Neural progenitor cell (in vitro differentiated cells): ENCODE data around the gene ING1. TPM values are rescaled to one million over a fixed set of nuclear protein-coding genes. Genes with fewer than 3 reads are reported as not detected.

ENCODE experiments used
- DNase-seq: peaks from one replicate; pipeline ENCODE4 v3.0.0-alpha.2; 2016; ENCODE audit warnings: low spot score
- H2AFZ ChIP-seq: fragments of 200-600 bp; sonication (generic); replicated peaks from 2 replicates; pipeline ENCODE4 v1.6.1; 2016; ENCODE audit warnings: antibody characterized with exemption
- H3F3A ChIP-seq: fragments of 200-600 bp; sonication (generic); 2 replicates; pipeline ENCODE4 v1.6.1; 2016; ENCODE audit warnings: antibody characterized with exemption, low read depth
- H3K27ac ChIP-seq: fragments of 200-600 bp; sonication (generic); 2 replicates; pipeline ENCODE4 v1.5.1; 2016; ENCODE audit warnings: mild to moderate bottlenecking
- H3K27me3 ChIP-seq: fragments of 200-600 bp; sonication (generic); 2 replicates; pipeline ENCODE4 v1.6.1; 2016; ENCODE audit warnings: mild to moderate bottlenecking, moderate library complexity
- H3K36me3 ChIP-seq: fragments of 200-600 bp; sonication (generic); 2 replicates; pipeline ENCODE4 v1.5.1; 2016
- H3K4me1 ChIP-seq: fragments of 200-600 bp; sonication (generic); 2 replicates; pipeline ENCODE4 v1.6.1; 2016; ENCODE audit warnings: mixed run types
- H3K4me2 ChIP-seq: fragments of 200-600 bp; sonication (generic); 2 replicates; pipeline ENCODE4 v1.6.1; 2016
- H3K4me3 ChIP-seq: fragments of 200-600 bp; sonication (generic); 2 replicates; pipeline ENCODE4 v1.5.1; 2016
- H3K79me2 ChIP-seq: fragments of 200-600 bp; sonication (generic); 2 replicates; pipeline ENCODE4 v1.6.1; 2016; ENCODE audit warnings: low read depth
- H3K9ac ChIP-seq: fragments of 200-600 bp; sonication (generic); 2 replicates; pipeline ENCODE4 v1.6.1; 2016
- H3K9me3 ChIP-seq: fragments of 200-600 bp; sonication (generic); 2 replicates; pipeline ENCODE4 v1.5.1; 2016; ENCODE audit warnings: low read depth
- H4K20me1 ChIP-seq: fragments of 200-600 bp; sonication (generic); 2 replicates; pipeline ENCODE4 v1.6.1; 2016; ENCODE audit warnings: low read depth
- H3K27ac Mint-ChIP-seq: 3 replicates; pipeline ENCODE4 v1.8.0; 2021; ENCODE audit warnings: mixed read lengths
- H3K27me3 Mint-ChIP-seq: 2 replicates; pipeline ENCODE4 v1.8.0; 2022; ENCODE audit warnings: low read depth, mild to moderate bottlenecking, inconsistent platforms, moderate library complexity, mixed read lengths; ENCODE audit not compliant: insufficient read depth
- H3K36me3 Mint-ChIP-seq: 3 replicates; pipeline ENCODE4 v1.8.0; 2021; ENCODE audit warnings: mixed read lengths
- H3K4me1 Mint-ChIP-seq: 3 replicates; pipeline ENCODE4 v1.8.0; 2021; ENCODE audit warnings: mixed read lengths
- H3K4me3 Mint-ChIP-seq: 3 replicates; pipeline ENCODE4 v1.8.0; 2021; ENCODE audit warnings: mild to moderate bottlenecking, moderate library complexity, mixed read lengths
- H3K9me3 Mint-ChIP-seq: 3 replicates; pipeline ENCODE4 v1.8.0; 2020; ENCODE audit warnings: mixed read lengths
- EZH2 ChIP-seq: fragments of 200-600 bp; sonication (generic); IDR thresholded peaks from 2 replicates; pipeline ENCODE4 v1.6.1; 2017; ENCODE audit warnings: antibody characterized with exemption, mild to moderate bottlenecking, moderate library complexity
- EZH2phosphoT487 ChIP-seq: fragments of 200-600 bp; sonication (generic); IDR thresholded peaks from 2 replicates; pipeline ENCODE4 v1.6.1; 2017; ENCODE audit warnings: antibody characterized with exemption
- total RNA-seq: library from RNA; depleted of rRNA; stranded (reverse); fragments of >200 nt; gene quantifications from 2 replicates; pipeline ENCODE4 v1.2.3, GENCODE V29; 2015; ENCODE audit warnings: low replicate concordance
- TF ChIP-seq, protein P1 (sequence below): fragments of 200-600 bp; sonication (generic); IDR thresholded peaks from 2 replicates; pipeline ENCODE4 v1.5.1; 2017; ENCODE audit warnings: antibody characterized with exemption, mild to moderate bottlenecking

Gene ING1
- total RNA-seq, 1 donor from 2014 or later = 14.7 TPM

- Histone ChIP-seq H3K9ac (no peak overlapping the region), H3K4me3 (no peak overlapping the region), H3K4me2 (no peak overlapping the region), H3K27me3 (no peaks in the 10 kb centered on the region), H3K79me2 (peaks cover 19% of the 10 kb centered on the region), H3K27ac (no peak overlapping the region), H4K20me1 (peaks cover 17% of the 10 kb centered on the region), H2AFZ (no peak overlapping the region), H3K4me1 (no peaks in the 10 kb centered on the region), H3K36me3 (peaks cover 7% of the 10 kb centered on the region), H3F3A (peaks cover 16% of the 10 kb centered on the region), H3K9me3 (no peaks in the 10 kb centered on the region)
- TF ChIP-seq, protein P1, sequence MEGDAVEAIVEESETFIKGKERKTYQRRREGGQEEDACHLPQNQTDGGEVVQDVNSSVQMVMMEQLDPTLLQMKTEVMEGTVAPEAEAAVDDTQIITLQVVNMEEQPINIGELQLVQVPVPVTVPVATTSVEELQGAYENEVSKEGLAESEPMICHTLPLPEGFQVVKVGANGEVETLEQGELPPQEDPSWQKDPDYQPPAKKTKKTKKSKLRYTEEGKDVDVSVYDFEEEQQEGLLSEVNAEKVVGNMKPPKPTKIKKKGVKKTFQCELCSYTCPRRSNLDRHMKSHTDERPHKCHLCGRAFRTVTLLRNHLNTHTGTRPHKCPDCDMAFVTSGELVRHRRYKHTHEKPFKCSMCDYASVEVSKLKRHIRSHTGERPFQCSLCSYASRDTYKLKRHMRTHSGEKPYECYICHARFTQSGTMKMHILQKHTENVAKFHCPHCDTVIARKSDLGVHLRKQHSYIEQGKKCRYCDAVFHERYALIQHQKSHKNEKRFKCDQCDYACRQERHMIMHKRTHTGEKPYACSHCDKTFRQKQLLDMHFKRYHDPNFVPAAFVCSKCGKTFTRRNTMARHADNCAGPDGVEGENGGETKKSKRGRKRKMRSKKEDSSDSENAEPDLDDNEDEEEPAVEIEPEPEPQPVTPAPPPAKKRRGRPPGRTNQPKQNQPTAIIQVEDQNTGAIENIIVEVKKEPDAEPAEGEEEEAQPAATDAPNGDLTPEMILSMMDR = no peak
- no peak for TF ChIP-seq EZH2phosphoT487
- no peak for TF ChIP-seq EZH2
- DNase-seq = no peak
- Mint-ChIP-seq H3K27ac (no peak overlapping the region), H3K4me3 (no peak overlapping the region), H3K36me3 (peaks cover 16% of the 10 kb centered on the region), H3K4me1 (peaks cover 6% of the 10 kb centered on the region), H3K9me3 (no peaks in the 10 kb centered on the region), H3K27me3 (no peaks in the 10 kb centered on the region)
These were observed 13.2 kb downstream of the ING1 start for GRCh38 chr13:110726726-110727125.

- Histone ChIP-seq H3K9ac (no peak overlapping the region), H3K4me2 (no peak overlapping the region), H4K20me1 (no peaks in the 10 kb centered on the region), H3K36me3 (no peaks in the 10 kb centered on the region), H3K27me3 (no peaks in the 10 kb centered on the region), H3K4me3 (no peak overlapping the region), H2AFZ (no peak overlapping the region), H3K9me3 (no peaks in the 10 kb centered on the region), H3F3A (no peaks in the 10 kb centered on the region), H3K27ac (no peak overlapping the region), H3K79me2 (no peaks in the 10 kb centered on the region), H3K4me1 (no peaks in the 10 kb centered on the region)
- Mint-ChIP-seq H3K27ac (no peak overlapping the region), H3K4me1 (no peaks in the 10 kb centered on the region), H3K9me3 (no peaks in the 10 kb centered on the region), H3K27me3 (no peaks in the 10 kb centered on the region), H3K4me3 (no peak overlapping the region), H3K36me3 (peaks cover 12% of the 10 kb centered on the region)
- DNase-seq = no peak
- TF ChIP-seq, protein P1 = no peak
- no peak for TF ChIP-seq EZH2
- no peak for TF ChIP-seq EZH2phosphoT487
These were observed 17.6 kb downstream of the ING1 start for GRCh38 chr13:110731072-110731471.

- Histone ChIP-seq H3K9ac (no peak overlapping the region), H3F3A (no peaks in the 10 kb centered on the region), H3K9me3 (no peaks in the 10 kb centered on the region), H3K27me3 (no peaks in the 10 kb centered on the region), H4K20me1 (no peaks in the 10 kb centered on the region), H2AFZ (no peak overlapping the region), H3K4me3 (no peak overlapping the region), H3K4me1 (no peaks in the 10 kb centered on the region), H3K79me2 (no peaks in the 10 kb centered on the region), H3K27ac (no peak overlapping the region), H3K4me2 (no peak overlapping the region), H3K36me3 (no peaks in the 10 kb centered on the region)
- Mint-ChIP-seq H3K4me1 (no peaks in the 10 kb centered on the region), H3K27me3 (peaks cover 2% of the 10 kb centered on the region), H3K4me3 (no peak overlapping the region), H3K27ac (no peak overlapping the region), H3K9me3 (peaks cover 13% of the 10 kb centered on the region), H3K36me3 (peaks cover 5% of the 10 kb centered on the region)
- TF ChIP-seq EZH2 (no peak), EZH2phosphoT487 (no peak)
- TF ChIP-seq, protein P1 = no peak
- no peak for DNase-seq
These were observed 21.1 kb downstream of the ING1 start for GRCh38 chr13:110734561-110734960.
